HK-2 (cell line): ENCODE data around the gene LINC01488.

Experiments used
- DNase-seq: peaks from one replicate; pipeline ENCODE4 v3.0.0-alpha.2; 2018; ENCODE audit not compliant: unreplicated experiment

The LINC01488 gene

GRCh38 chr11:69445131-69445470 is 36.4 kb upstream of the LINC01488 start:
- no peak for DNase-seq

- DNase-seq: no peak
Measured at GRCh38 chr11:69446108-69446507, 35.4 kb upstream of the LINC01488 start.

- DNase-seq: no peak
Measured at GRCh38 chr11:69447786-69448185, 33.7 kb upstream of the LINC01488 start.

GRCh38 chr11:69448471-69449284 is 32.8 kb upstream of the LINC01488 start:
- no peak for DNase-seq

- DNase-seq: no peak
Measured at GRCh38 chr11:69449320-69450063, 32.0 kb upstream of the LINC01488 start.

- DNase-seq: no peak
Measured at GRCh38 chr11:69450064-69450856, 31.2 kb upstream of the LINC01488 start.

- no peak for DNase-seq
Measured at GRCh38 chr11:69450857-69451220, 30.6 kb upstream of the LINC01488 start.

- no peak for DNase-seq
Measured at GRCh38 chr11:69451289-69451688, 30.2 kb upstream of the LINC01488 start.

GRCh38 chr11:69452206-69452987 is 29.1 kb upstream of the LINC01488 start:
- DNase-seq: no peak

- DNase-seq: no peak
Measured at GRCh38 chr11:69453151-69453550, 28.3 kb upstream of the LINC01488 start.

- DNase-seq: no peak
Measured at GRCh38 chr11:69454018-69454417, 27.4 kb upstream of the LINC01488 start.

- DNase-seq: no peak
Measured at GRCh38 chr11:69455969-69456368, 25.5 kb upstream of the LINC01488 start.

GRCh38 chr11:69456712-69457111 is 24.8 kb upstream of the LINC01488 start:
- DNase-seq: no peak

- DNase-seq: no peak
Measured at GRCh38 chr11:69459848-69460539, 21.5 kb upstream of the LINC01488 start.

GRCh38 chr11:69460540-69461257 is 20.8 kb upstream of the LINC01488 start:
- no peak for DNase-seq

- no peak for DNase-seq
Measured at GRCh38 chr11:69461272-69461962, 20.0 kb upstream of the LINC01488 start.

- no peak for DNase-seq
Measured at GRCh38 chr11:69462106-69462951, 19.1 kb upstream of the LINC01488 start.

GRCh38 chr11:69463181-69463994 is 18.1 kb upstream of the LINC01488 start:
- DNase-seq: no peak
